Stimulated activated CD4-positive, alpha-beta T cell treated with anti-CD3 and anti-CD28 coated beads, Interleukin-12 subunit alpha, Interleukin-12 subunit beta, amount 100 ng/mL, for 24 hours (primary cell): ENCODE measurements around the gene KANK2.
A peak's percentile ranks its signal among the peaks of the same experiment; 100 is the strongest.
"Not testable (repeated sequence)": the region's sequence is repeated elsewhere in the genome, so short reads cannot be mapped to it uniquely, and the experiment has no call there.

Experiments
- DNase-seq, 2 experiments: peaks; one replicate each; pipeline ENCODE4 v3.0.0-alpha.2; 2020; ENCODE audit warnings: low read depth in 2 of 2

The KANK2 gene

DNA sequence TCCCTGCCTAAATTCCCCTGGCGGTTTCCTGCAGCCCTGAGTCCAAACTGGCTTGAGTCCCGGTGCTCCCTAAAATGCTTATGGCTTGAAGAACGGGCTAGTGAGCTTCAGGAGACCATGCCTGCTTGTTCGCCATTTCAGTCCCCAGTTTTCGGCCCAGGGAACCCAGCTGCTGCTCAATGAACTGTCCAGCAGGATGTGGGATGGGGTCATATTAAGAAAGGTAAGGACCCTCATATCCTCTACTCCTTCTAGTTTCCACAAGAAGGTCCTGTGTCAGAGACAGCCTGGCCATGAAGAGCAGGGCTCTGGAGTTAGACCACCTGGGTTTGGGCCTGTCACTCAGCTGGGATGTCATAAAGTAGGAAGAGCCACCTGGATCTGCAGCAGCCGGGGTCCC lies 24.8 kb downstream of the KANK2 start:
- DNase-seq = no peak

DNA sequence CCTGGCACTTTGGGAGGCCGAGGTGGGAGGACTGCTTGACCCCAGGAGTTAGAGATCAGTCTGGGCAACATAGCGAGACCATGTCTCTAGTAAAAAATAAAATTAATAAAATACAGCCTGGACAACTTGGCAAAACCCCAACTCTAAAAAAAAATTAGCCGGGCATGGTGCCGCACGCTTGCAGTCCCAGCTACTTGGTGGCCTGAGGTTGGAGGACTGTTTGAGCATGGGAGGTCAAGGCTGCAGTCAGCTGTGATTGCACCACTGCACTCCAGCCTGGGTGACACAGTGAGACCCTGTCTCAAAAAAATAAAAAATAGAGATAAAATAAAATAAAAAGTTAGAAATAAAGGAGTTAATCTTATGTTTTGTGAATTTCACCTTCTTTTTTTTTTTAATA lies 26.2 kb downstream of the KANK2 start:
- no peak for DNase-seq

DNA sequence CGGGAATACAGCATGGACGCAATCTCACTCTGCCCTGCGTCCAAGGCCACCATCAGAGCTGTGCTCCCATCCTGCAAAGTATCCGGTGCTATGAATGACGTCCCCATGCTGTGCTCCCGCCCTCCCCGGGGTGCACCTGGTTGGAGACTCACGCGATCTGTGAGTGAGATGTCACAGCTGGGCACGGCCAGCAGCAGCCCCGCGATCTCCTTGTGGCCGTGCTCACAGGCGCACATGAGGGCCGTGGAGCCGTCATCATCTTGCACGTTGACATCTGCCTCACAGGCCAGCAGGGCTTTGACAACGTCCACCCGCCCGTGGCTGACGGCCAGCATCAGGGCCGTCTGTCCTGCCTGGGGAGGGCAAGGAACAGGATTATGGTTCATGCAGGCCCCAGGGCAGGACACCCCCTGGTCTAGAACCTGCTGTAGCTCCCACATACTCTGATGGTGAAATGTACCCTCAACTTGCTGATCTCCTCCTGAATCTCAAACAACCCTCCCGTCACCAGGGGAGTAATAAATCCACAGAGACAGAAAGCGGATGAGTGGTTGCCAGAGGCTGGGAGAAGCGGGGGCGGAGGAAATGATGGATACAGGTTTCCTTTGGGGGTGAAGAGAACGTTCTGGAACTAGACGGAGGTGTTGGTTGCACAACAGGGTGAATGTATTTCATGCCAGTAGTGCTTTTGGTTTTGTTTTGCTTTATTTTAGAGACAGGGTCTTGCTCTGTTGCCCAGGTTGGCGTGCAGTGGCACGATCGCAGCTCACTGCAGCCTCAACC lies 27.3 kb downstream of the KANK2 start:
- DNase-seq = no peak

DNA sequence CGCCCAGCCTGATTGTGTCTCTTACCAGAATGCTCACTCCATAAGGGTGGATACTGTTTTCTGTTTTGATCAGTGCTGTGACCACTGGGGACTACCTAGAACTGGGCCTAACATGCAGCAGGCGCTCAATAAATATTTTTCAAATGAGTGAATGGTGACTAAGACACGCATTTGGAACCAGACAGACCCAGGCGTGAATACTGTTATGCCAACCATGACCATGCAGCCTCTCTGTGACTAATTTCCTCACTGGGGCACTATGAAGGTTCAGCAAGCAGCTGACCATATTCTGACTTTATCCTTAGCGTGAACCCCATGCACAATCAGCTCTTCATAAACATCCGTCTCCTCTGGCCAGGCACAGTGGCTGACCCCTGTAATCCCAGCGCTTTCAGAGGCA lies 28.8 kb downstream of the KANK2 start:
- DNase-seq = no peak

DNA sequence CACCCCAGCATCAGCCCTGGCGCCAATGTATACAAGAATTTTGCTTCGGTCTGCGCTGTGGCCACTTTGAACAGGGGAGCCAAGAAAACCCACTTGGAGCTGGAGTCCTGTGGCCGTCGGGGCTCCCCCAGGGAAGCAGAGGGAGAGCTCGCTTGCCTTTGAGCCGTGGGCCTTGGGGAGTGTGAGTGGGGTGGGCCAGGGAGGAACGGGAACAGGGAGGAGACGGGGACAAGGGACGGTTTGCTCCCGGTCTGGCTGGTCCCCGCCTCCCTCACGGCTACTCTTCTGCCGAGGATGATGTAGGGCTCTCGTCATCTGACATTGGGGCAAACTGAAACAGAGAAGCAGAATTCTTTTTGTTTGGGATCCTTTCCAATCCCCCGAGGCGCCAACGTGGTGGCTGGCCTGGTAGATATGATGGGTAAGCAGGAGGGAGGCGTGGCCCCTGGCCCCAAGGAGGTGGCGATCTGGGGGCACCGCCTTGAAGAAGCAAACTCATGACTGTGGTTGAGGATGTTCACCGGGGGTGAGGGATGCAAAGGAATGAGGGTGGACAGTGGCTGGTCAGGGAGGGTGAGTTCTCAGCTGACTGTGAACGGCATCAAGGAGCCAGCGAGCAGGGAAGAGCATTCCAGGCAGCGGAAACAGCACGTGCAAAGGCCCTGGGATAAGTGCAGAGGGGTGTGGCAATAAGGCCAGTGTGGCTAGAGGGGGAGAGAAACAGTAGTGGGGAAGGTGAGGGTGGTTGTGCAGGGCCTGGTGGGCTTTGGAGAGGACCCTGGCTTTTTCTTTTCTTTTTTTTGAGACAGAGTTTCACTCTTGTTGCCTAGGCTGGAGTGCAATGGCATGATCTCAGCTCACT lies 30.8 kb downstream of the KANK2 start:
- DNase-seq = no peak

DNA sequence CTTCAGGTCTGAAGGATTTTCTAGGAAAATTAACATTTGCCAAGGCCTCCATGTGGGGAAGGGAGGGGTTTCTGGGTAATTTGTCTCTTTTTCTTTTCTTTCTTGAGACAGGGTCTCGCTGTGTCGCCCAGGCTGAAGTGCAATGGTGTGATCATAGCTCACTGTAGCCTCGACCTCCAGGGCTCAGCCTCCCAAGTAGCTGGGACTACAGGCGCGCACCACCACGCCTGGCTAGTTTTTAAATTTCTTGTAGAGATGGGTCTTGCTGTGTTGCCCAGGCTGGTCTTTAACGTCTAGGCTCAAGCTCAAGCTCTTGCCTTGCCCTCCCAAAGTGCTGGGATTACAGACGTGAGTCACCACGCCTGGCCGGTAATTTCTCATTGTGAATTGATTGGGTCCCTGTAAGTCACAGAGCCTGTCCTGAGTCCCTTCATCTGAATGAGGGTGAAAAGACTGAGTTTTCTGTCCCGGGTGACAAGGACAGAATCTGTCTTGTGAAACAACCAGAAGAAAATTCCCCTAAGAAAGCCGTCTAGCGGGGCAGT lies 31.8 kb downstream of the KANK2 start:
- DNase-seq = no peak

DNA sequence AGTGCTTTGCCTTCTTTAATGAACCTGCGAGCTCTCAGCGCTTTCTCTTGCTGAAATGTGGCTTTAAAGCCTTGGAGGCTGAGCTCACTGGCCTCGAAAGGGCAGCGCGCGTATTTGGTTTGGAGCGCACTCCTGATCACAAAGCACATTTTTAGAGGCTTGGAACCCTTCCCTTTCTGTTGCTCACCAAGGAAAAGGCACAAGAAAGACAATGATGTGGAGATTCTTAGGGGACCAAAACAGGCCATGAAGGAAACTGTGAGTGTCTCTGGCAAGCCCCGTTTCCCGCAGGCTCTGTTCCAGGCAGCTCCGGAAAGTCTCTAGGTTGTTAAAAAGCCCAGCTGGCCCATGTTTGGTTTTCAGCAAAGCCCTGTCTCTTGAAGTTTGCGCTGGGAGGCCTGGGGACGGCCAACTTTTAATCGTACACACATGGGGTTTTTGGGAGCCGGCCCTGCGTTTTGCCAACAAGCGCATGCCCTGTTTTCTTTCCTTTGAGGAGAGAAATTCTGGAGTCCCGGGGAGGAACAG lies 32.4 kb downstream of the KANK2 start:
- DNase-seq = no peak

DNA sequence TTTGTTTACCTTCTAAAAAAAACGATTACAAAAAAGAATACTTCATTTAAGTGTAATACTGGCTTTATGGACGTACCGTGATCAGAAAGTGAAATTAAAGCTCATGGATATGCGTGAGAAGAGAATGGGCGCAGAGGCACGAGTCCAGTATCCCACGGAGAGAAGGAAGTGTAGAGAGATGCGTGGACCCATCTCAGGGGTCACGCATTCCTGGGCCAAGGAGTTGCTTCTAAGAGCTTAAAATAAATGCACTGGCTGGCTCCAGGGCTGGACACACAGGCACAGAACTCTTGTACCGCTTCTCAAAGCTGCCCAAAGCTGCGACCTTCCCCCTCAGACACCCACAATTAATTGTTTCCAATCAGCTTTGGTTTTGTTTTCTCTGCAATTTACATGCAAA lies 33.0 kb downstream of the KANK2 start:
- no peak for DNase-seq

DNA sequence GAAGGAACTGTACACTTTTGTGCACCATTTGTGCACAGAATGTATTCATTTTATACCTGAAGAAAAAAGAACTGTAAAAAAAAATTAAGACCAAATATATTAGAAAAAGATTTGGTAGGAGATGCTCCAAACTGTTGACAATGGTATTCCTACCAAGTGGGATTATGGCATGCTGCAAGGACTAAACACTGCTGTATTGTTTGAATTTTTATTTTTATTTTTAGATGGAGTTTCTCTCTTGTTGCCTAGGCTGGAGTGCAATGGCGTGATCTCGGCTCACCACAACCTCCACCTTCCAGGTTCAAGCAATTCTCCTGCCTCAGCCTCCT lies 36.9 kb downstream of the KANK2 start:
- DNase-seq = not testable (repeated sequence)

DNA sequence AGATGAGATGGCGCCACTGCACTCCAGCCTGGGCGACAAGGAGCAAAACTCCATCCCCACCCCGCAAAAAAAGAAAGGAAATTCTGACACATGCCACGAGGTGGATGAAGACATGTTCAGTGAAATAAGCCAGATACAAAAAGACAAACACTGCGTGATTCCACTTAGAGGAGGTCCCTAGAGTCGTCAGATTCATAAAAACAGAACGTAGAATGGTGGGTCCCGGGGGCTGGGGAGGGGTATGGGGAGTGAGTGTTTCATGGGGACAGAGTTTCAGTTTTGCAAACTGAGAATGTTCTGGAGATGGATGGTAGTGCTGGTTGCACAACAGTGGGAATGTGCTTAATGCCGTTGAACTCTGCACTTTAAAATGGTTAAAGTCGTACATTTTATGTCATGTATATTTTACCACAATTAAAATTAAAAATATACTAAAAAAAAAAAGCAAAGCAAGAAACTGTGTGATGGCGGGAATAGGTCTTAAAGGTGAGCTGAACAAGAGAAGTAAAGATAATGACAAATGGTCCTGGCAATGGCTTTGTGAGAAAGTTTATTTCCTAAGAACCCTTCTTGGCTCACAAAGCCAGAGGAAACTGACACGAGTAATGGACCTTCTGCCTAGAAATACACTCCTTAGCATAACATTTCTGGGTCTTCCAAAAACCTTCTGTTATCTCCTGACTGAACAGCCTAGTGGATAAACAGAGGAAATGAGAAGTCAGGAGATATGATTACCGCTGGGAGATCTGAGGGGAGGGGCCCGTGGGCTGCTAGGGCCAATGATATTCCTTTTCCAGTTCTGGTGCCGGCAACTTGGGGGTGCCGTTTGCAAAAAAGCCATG lies 37.5 kb downstream of the KANK2 start:
- no peak for DNase-seq

DNA sequence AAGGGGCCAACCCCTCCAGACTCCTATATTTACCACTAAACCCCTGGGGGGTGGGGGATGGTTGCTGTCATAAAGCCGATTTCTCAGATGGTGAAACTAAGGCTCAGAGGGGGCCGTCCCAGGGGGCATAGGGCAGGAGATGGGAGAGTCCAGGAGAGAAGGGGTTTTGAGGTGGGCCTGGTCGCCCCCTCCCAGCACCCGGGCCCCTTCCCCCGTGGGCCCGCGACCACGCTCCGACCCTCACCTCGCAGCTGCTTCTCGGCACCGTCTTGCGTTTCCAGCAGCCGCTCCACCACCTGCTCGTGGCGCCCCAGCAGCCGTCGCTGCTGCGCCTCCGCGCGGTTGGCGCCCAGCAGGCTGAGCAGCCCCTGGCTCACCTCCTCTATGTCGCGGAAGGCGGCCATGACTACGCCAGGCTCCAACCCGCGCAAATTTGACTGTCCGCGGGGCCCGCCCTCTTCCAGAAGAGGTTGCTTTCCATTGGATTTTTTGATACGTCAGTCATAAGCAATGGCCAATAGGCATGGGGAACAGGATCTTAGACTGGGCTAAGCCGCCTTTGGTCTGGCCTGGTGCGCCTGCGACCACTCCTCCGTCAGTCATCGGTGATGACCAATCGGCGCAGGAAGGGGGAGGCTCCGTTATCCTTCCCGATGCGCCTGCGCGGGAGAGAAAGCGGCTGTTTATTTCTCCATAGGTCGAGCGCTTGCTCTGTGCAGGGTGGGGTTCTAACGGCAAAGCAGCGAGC lies 41.8 kb downstream of the KANK2 start, which contains the start of gene SPC24:
SPC24 (minus strand) TSS at position 410 of the 748 bp plus-strand sequence; CDS start at position 404, 6 bp downstream.
- peak; percentile 79 to 90 for DNase-seq

DNA sequence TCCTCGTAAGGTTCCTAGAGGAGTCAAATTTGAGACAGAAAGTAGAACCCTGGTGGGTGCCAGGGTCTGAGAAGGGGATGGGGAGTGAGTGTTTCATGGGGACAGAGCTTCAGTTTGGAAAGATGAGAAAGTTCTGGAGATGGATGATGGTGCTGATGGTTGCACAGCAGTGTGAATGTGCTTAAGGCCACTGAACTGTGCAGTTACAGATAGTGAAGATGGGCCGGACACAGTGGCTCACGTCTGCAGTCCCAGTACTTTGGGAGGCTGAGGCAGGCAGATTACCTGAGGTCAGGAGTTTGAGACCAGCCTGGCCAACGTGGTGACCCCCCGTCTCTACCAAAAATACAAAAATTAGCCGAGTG lies 42.7 kb downstream of the KANK2 start:
- DNase-seq = no peak

DNA sequence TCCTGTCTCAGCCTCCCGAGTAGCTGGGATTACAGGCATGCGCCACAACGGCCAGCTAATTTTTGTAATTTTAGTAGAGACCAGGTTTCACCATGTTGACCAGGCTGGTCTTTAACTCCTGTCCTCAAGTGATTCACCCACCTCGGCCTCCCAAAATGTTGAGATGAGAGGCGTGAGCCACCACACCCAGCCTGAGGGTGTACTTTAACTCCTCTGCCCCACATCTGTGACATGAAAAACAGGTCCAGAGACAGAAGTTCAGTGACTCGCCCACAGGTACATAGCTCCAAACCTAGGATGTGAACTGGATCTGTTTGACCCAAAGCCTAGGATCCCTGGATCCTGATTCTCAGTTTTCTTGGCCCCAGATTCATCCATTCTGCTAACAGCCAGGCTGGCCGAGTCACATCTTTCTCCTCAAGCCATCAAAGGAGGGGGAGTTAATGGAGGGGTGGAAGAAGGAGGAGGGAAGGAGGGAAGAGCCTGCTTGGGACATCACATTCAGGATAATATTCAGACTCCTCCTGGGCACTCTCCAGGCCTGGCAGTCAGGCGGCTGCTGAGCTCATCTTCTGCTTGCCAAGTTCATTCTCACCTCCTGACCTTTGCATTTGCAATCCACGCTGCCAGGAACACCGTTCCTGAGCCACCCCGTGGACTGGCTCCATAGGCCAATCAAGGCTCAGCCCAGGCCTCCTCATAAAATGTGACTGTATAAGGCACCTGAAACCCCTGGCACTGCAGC lies 44.9 kb downstream of the KANK2 start:
- DNase-seq = no peak

DNA sequence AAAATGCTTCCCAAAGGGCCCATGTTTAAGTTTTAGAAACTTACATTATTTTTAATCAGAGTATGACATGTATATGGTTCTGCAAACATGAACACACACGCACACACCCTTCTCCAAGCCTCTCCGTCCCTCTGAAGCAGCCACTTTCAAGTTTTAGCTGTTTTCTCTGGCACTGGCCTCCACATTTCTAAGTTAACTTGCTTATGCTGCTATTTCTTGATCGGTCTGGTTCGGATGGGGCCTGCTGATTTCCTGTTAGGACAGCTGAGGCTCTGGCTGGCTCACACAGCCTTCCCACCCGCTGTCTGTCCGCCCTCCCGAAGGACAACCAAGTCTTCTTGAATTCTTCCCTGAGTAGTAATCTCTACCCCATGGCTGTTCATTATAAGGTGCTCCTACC lies 46.2 kb downstream of the KANK2 start:
- no peak for DNase-seq

DNA sequence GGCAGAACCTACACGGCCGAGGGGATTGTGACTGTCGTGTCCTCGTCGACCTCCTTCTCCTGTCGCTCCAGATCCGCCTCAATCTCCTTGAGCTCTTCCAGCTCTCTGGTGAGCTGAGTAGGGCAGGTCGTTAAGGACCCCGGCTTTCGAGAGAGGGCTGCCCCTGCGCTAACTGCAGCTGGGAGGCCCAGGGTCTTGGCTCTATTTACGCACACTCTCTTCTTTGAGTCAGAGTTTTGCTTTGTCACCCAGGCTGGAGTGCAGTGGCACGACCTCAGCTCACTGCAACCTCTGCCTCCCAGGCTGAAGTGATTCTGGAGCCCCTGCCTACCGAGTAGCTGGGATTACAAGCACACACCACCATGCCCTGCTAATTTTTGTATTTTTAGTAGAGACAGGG lies 49.3 kb downstream of the KANK2 start:
- no peak for DNase-seq

DNA sequence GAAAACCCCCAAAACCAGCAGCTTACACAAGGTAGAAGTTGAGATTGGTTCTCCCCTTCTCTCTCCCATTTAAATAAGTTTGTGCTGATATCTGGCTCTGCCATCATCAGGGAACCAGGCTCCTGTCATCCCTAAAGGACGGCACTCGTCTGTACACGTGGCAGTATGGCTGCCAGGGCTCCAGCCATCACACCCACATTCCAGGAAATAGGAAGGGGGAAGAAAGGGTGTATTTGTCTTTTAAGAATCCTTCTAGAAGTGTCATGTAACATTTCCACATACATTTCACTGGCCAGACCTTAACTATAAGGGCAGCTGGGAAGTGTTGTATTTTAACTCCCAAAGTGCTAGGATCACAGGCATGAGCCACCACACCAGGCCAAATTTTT lies 51.8 kb downstream of the KANK2 start:
- no peak for DNase-seq

DNA sequence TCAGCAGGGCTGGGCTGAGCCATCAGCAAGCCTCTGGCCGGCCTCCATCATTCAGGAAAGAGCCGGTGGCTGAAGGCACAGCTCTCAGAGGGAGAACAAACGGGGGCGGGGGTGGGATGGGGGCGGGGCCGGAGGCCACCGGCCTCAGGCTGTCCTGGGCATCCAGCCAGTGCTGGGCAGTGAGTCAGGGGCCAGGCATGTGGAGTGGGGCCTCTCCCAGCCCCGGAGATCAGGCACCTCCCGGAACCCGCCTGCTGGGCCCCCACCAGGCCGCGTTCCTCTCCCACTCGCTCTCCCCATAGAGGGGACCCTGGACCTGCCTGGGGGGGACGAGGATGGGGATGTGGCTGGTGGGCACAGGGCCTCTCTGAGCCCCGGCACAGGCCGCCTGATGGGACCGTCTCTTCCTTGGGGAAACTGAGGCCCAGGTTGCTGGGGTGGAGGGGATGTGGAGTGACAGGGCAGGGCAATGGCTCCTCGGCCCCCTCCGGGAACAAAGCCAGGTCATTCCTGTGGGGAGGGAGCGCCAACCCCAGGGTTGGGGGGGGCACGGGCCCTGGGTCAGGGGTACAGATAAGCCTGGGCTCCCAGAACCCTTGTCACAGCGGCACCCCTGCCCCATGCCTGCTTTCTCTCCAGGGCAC lies 54.7 kb downstream of the KANK2 start:
- no peak for DNase-seq

DNA sequence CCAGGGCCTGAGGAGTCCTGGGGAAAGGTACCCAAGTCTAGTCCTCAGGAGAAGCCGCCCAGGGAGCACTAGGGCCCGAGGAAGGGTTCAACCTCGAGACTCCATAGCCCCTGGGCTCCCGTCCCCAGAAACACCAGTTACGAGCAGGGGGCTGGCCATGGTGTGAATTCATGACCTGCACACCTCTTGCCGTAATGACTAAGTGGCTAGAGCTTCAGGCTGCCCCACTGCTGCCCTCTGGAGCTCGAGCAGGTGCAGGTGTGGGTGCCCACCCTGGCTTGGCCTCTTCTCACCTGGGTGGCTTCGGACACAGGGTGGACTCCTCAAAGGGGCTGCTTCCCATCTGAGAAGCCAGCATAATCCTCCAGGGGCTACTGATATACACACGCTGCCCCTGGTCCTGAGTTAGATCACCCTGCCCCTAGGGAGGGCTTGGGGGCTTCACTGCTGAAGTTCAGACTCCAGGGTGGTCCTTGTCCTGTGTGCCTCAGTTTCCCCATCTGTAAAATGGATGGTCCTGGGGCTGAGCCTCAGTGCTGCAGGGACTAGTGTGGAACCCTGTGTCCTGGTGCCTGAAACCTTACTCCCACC lies 55.3 kb downstream of the KANK2 start:
- no peak for DNase-seq

DNA sequence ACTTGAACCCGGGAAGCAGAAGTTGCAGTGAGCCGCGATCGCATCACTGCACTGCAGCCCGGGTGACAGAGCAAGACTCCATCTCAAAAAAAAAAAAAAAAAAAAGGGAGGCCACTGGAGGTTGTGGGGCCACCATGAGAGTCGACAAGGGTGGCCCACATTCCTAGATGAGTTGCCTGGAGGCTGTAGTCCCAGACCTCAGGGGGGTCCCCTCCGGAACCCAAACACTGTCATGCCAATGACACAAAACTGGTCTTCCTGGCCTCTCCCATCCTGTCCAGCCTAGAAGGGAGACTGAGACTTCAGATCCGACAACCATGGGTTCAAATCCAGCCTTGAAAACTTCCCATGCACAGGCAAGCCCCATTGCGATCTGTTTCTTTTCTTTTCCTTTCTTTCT lies 56.4 kb downstream of the KANK2 start:
- DNase-seq = no peak
